LHCN-M2 (cell line): ENCODE measurements around the gene ARID1B. TPM values are rescaled to one million over a fixed set of nuclear protein-coding genes. Genes with fewer than 3 reads are reported as not detected.
A peak's percentile ranks its signal among the peaks of the same experiment; 100 is the strongest.

Source experiments
- DNase-seq: peaks from one replicate; pipeline ENCODE4 v3.0.0-alpha.2; 2012; ENCODE audit warnings: low read depth
- total RNA-seq: library from RNA; depleted of rRNA; stranded (reverse); fragments of >200 nt; gene quantifications from 2 replicates; pipeline ENCODE4 v1.2.3, GENCODE V29; 2014

ARID1B gene
- total RNA-seq, 1 experiment from 2014 or later = 19.0 TPM

DNA sequence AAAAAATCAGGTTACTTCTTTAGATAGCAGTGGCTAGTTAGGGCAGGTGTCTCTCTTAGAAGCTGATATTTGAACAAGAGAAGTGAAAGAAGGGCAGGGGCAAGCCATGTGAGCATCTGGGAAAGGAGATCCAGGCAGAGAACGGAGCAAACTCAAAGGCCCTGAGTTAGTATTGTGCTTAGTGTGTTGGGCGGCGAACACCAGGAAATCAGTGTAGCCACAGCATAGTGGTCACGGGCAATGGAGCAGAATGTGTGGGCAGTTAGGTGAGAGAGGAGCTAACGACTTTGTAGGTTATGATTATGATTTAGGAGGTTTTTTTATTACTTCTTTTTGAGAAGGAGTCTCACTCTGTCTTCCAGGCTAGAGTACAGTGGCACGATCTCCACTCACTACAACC is 316.9 kb downstream of the ARID1B start:
- no peak for DNase-seq

DNA sequence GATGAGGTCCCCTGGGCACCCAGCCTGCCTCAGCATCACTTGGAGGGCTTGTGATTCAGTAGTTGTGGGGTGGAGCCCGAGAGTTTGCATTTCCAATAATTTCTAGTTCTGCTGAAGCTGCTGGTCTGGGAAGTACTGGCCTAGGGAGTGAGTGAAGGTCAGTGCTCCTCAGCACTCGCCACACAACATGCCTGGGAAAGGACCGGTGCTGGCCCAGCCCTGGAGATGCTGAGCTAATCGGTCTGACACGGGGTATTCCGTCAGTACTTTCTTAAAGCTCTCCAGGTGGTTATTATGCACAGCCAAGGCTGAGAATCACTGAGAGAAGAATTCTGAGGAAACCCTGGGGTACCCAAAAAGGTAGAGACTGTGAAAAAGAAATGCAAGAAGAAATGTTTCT is 317.9 kb downstream of the ARID1B start:
- DNase-seq = no peak

DNA sequence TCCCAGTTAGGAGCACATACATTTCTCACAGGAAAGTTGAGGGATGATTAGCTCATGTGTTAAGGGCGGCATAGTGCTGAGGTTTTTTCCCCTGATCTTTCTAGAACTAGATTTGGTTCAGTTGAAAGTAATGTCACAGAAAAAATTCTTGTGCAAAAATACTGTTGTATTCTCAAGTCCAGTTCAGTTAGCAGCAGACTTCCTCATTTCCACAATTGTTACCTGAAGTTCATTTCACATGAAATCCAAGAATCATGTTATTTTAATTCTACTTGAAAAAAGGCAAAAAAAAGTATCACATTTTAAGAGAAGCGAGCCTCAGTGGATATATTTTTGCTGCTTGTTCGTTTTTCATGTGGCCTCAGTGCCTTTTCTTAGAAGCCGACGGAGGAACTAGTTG is 318.4 kb downstream of the ARID1B start:
- DNase-seq = no peak

DNA sequence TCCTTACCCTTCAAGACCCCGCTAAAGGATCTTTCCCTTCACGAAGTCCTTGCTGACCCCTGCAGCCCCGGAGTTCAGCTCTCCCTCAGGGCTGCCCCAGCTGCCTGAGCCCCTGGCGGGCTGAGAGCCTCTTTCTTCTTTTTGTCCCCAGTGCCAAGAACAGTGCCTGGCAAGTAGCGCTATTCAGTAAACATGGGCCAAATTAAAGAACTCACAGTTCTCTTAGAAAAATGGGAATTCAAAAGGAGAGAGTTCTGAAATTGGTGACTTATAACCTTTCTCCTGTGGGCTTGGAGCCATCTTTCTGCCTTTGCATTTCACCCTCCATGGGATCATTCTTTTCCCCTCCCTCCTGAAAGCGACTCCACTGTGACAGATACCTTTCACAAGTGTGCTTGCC is 318.9 kb downstream of the ARID1B start:
- no peak for DNase-seq

DNA sequence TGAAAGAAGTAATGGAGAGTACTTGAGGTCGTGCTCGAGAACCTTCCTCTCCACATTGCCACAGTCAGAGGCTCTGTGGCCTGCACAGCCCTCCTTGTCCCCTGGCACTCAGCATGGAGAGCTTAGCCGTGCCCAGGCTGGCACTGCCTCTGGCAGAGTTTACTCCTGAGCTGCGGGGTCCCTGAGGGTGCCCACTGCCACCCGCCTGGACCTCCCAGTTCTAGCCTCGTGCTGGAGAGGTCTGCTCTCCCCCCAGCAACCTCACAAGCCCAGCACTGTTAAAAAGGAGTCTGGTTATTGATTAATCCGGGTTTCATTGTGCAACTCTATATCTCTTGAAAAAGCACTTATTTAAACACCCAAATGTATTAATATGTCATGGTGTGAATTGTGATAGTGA is 319.3 kb downstream of the ARID1B start:
- DNase-seq = no peak

DNA sequence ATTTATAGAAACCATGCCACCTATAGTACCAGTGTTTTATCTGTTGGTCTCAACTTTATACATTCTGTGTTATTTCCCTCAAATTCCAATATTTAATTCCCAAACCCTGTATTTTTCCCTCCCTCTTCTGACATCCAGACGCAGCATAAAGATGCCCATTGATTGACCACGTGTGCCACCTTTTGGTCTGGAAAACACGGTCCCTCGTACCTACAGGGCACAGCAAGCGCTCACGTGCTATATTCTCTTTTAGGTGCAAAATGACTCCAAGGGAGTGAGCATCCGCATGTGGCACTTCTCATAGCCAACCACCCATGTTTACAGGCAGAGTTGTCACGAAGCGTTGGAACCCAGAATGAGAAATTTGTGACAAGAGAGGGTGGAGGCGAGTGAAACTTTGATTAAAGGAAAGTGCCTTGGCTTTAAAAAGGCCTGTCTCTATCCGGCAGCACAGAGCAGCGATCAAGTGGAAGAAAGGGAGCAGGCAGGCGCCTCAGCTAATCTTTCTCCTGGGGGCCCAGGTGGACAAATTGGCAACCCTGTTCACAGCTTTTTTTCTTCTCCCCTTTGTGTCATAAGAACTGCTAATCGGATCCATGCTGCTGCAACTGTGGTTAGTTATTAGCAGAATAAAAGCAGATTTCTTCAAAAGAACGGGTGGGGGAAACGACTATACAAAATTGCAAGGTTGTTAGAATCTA is 320.2 kb downstream of the ARID1B start:
- DNase-seq = no peak

DNA sequence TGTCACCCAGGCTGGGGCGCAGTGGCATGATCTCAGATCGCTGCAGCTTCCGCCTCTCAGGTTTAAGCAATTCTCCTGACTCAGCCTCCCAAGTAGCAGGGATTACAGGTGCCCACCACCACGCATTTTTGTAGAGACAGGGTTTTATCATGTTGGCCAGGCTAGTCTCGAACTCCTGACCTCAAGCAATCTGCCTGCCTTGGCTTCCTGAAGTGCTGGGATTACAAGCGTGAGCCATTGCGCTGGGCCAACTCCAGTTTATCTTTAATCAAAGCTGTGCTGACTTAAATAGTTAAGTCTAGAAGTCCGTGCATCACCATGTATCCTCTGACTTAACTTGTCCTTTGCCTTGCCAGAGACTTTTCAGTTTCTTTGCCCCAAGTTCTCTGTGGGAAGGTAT is 321.8 kb downstream of the ARID1B start:
- no peak for DNase-seq

DNA sequence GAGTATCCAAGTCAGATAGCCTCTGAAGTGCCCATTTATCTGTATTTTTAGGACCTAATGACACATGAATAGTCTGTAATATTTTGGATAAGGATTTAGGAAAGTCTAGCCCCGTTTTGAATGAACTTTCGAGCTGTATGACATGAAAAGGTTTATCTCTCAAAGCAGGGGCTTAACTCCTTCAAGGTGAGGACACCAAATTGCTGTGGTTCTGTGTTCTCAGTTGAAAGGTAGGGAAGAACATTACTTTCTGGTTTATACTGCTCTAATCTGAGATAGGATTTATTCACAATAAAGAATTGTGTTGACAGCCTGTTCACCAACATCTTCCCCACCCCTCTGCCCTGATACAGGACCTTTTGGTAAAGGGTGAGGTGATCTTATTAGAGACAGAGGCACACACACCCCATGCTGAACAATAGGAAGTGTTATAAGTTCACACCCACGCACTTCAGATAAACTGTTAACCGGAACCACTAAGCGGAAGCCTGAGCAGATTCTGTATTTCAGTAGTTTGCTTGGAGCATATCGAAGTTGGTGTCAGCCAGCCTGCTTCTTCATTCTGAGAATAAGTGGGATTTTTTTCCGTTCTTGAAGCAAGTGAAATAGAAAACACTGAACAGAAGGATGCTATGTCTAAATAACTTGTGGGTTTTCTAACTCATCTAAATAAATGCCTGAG is 322.9 kb downstream of the ARID1B start:
- DNase-seq = no peak

DNA sequence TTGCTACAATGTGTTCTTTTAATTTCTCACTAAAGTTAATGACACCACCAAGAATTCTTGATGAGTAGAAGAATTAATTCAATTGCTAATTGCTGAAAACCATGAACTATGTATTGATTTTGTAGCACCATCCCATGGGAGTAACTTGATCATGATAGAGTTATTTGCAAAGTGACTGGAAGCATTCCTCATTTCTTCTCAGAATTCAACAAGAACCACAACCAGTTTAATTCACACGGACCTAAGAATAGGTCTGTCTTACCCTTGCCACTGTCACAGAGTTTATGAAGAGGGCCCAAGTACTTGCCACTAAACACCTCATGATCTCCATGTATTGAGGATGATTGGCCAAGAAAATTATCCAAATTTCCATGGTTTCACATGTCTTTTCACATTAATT is 324.0 kb downstream of the ARID1B start:
- DNase-seq = no peak

DNA sequence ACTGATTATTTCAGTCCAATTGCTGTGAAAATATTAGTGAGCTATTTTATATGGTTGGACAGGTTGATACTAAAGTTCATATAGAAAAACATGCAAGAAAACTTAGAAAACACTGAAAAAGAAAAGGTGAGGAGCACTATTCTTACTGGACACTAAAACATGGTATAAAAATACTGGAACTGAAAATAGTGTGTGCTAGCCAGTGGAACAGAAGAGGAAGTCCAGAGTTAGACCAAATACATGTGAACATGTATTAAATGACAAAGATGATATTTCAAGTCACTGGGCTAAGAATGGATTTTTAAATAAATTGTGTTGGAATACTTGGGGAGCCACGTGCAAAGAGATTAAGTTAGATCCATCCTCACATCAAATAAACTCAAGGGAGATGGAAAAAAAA is 327.6 kb downstream of the ARID1B start:
- no peak for DNase-seq

DNA sequence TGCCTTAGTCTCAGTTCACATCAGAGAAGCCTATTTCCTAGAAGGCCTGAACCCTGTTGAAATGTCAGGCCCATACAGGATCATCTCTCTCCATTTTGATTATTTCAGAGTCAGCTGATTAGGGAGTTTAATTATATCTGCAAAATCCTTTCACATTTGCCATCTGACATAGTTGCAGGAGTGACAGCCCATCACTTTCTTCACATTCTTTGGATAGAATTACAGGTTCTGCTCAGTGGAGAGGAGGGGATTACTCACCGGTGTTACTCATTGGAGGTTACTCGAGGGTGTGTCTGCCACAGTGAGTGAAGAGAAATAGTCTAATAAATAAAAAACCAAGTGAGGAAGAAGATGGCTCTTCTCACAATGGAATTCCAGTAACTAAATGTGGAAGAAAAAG is 329.3 kb downstream of the ARID1B start:
- DNase-seq = peak; percentile 89

DNA sequence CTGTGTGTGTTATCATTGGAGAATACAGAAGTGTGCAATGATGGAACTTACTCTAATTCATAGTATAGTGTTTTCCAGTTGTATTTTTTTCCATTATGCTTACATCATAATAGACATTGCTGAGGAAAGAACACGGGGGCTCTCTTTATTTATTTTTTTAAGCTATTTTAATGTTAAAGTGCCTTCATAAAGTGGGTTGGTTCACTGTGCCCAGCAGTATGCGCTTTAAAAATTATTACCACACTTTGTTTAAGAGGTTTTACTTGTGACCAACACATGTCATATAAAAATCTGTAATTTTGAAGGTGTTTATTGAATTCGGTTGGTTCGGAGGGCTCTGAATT is 330.4 kb downstream of the ARID1B start:
- DNase-seq = no peak

DNA sequence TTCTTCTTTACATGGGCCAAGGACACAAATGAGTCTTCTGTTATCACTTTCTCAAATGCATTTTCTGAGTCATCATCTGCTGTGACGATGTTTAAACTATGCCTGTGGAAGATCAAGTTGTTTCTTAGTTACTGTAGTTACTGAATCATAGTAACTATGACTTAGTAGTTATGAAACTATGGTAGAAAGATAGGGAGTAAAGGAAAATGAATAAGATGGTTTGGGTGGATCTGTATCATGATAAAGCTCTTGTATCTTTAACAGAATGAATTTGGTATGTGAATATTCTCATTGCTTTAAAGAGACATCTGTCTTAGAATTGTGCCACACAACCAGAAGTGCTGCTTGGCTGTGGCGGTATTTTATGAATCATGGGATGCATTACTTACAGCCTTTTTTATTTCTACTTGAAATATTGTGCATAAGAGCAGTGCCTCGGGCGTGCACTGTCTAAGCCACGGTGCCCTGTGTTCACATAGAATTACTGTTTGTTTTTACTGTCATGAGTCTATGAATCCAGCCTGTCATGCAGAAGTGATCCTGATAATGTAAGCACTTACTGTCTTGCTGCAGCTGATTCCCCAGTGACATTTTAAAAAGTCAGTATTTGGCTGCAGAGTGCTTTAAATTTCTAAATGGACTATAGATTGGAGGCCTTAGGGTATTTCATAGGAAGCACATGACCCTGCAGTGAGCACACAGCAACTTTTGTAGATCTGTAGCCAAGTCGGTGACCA is 330.9 kb downstream of the ARID1B start:
- peak; percentile 92 for DNase-seq

DNA sequence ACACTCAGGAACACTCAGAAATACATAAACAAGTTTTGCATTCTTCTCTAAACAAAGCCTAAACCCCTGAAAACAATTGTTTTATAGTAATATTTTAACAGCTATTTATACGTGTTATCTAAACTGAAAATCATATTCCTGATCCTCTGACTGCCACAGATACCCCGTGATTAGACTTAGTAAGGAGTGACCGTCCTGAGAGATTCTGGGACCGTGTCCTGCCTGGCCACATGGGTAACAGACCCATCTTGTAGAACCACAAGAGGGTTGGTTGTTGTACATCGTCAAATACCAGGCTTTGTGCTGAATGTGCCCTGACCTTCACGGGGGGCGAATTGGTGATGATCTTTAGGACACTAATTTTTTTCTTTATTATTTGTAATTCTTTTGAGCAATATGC is 331.7 kb downstream of the ARID1B start:
- DNase-seq = no peak

DNA sequence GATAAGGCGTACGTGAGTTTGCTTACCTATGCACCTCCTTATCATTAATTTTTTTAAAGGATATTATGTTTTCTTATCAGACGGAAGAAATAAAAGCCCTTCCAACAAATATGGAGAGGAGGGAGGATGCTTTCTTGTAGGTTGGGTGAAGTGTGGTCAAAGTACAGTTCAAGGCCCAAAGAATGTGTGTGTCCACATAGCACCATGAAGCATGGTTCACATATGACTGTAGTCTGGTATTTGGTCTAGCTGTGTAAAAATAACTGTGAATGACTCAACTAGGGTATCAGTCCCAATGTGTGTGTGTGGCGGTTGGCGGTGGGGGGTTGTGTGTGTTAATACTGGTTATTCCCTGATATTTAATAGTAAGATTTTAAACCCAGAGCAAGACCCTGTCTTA is 333.4 kb downstream of the ARID1B start:
- DNase-seq = peak; percentile 35

DNA sequence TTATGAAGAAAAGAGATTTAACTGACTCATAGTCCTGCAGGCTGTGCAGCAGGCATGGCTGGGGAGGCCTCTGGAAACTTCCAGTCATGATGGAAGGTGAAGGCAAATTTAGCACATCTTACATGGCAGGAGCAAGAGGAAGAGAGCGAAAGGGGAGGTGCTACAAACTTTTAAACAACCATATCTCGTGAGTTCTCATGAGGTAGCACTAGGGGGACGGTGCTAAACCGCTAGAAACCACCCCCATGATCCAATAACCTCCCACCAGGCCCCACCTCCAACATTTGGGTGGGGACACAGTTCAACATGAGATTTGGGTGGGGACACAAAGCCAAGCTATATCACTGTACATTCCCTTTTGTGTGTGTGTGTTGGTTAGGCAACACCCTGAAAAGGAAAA is 336.2 kb downstream of the ARID1B start:
- DNase-seq = no peak

DNA sequence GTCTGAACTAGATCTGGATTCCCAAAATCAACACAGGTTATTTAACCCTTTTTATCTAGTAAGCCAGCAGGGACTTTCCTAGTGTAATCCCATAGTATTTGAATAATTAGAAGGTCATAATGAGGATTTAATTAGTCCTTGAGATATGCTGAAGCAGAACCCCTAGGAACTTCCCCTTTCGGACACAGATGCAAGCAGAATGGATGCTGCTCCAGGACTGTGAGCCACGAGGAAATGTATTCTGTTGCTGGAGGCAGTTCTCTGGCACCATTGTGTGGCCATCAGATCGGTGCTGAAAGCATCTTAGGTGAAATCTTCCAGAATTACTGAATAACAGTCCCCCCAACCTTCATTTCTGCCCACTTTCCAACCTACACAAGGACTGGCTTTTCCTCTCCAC is 339.2 kb downstream of the ARID1B start:
- DNase-seq = no peak

DNA sequence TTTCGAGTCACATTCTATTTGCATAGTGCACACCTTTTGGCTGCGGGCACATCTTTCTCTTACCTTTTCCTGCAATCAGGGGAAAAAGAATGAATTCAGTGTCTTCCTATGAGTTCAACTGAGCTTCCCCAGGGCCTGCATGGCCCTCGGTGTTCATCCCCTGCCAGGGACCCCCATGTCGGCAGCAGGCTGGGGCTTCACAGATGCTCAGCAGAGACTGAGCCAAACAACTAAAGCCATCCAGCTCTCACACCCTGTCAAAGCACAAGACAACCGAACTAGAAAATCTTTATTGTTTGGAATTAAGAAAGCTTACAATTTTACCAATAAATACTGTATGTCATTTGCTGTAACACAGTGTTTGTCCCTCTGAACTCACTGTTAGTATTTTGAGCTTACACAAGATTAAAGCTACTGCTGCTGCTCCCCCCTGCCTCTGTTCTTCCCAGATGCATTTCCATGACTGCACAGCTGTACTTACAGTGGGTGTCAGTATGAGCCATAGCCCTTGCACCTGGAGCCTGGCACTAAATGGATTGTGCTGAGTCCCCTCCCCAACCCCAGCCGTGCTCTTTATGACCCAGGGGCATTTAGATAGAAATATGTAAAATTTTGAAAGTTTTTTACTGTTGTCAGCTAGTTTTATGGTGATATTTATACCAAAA is 340.4 kb downstream of the ARID1B start:
- DNase-seq = no peak

DNA sequence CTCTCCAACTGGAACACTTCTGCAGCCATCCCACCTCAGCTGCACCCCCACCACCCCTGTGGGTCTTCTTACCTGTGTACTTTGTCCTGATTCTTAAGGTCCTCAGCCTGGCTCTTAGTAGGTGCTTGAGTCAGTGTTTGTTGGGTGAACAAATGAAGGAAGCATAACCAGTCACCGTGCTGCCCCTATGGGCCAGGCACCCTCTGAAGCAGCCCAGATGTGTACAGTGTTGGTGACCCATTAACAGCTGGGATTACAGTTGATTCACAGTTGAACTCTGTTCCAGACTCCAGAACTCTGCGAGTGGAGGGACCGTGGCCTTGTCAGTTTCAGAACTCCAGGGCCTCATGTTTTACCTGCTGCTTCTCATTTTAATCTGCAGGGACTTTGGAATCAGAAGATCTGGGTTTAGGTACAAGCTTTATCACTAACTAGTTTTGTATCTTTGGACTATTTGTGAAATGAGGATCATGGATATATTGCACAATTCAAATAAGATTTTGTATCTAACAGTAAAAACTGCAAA is 342.4 kb downstream of the ARID1B start:
- no peak for DNase-seq

DNA sequence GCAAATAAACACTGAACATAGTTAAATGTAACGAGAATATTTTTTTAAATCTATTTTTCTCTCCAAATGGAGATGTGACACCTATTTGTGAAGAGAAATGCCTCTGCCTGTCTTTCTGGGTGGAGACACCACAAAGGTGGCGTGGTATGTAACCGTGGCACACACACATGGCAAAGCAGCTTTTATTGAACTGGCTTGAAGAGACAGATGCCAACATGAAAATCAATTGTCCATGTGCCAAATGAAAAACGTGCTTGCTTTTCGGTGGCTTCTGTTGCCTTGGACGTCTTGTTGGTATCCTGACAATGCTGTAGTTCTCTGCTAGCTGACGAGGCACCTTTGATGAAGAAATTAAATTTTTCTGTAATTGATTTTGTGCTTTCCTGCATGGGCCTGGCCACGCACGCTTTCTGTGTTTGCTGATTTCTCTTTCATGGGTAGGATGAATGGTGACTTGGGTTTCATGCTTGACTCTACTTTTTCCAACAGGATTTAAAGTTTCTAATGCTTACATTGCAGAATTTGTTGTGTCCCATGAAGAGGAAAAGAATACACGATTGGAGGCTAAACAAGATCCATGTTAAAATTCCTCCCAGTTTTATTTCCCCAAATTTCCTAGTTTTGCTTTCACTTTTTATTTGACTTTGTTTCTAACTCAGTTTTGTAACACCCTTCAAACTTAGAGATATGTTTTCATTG is 343.5 kb downstream of the ARID1B start:
- DNase-seq = no peak

DNA sequence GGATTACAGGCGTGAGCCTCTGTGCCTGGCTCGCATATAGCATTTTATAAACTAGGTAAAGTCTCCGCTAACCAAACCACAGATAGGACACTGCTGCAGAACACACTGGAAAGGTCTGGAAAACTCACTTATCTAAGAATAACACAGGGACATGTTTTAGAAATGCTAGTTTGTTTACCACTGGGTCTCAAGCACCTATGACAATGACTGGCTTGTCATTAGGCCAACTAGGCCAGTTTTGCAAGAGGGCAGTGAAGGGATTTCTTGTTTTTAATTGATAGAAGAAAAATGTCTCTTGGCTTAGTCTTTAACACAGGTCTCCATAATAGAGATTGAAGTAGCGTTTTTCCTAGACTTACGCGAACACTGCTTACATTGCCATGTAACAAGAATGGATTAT is 344.7 kb downstream of the ARID1B start:
- DNase-seq = no peak

DNA sequence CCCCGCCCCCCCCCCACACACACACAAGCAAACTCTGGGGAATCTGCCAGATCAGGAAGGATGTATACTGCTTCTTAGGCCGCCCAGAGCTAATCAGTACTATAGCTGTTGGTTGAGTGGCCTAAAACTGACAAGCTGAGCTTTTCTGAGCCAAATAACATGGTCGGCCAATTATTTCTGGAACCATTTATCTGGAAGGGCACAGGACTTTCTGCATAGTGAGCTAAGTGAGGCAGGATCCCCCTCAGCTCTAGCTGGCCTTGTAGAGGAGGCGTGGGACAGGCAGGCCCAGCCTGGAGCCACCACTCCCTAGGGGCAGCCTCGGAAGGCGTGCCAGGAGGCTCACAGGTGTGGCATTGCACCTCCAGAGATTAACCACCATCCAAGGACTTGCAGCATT is 346.1 kb downstream of the ARID1B start:
- no peak for DNase-seq
